HEK293 (cell line): ENCODE results near the gene TBCC.

ENCODE experiments used
- CTCF ChIA-PET: fragments of 350-600 bp; formaldehyde crosslinking; extraction: SDS; loops from one replicate; lab custom pipeline; 2021; ENCODE audit warnings: antibody characterized with exemption; lab: Yijun Ruan, JAX
- POLR2A ChIA-PET: fragments of 300-600 bp; formaldehyde crosslinking; extraction: SDS; loops from one replicate; lab custom pipeline; 2020; ENCODE audit warnings: antibody characterized with exemption, inconsistent platforms; lab: Yijun Ruan, JAX
- H3K27ac ChIP-seq: fragments of 200-500 bp; sonication (Bioruptor generic); 2 replicates; pipeline ENCODE4 v1.5.1; 2014; ENCODE audit warnings: low read depth, low read length, control low read depth, inconsistent platforms; ENCODE audit errors: extremely low read depth
- H3K36me3 ChIP-seq, 2 experiments: fragments of 200-500 bp in 1 of 2; sonication (Bioruptor generic) in 1 of 2; 1 replicate in 1 of 2; 2 replicates in 1 of 2; pipeline ENCODE4 v1.5.1; 2014 to 2017; ENCODE audit warnings: inconsistent platforms in 2 of 2, low read length in 2 of 2; ENCODE audit not compliant: control insufficient read depth in 2 of 2, insufficient read depth in 1 of 2
- H3K4me1 ChIP-seq: fragments of 200-500 bp; sonication (Bioruptor generic); 2 replicates; pipeline ENCODE4 v1.5.1; 2014; ENCODE audit warnings: mild to moderate bottlenecking, low read length, inconsistent platforms; ENCODE audit not compliant: control insufficient read depth, insufficient read depth
- H3K4me3 ChIP-seq: 2 replicates; pipeline ENCODE4 v1.5.1; 2011; ENCODE audit warnings: low read depth, mild to moderate bottlenecking, control low read depth, low read length, moderate library complexity
- H3K9me3 ChIP-seq: fragments of 200-500 bp; sonication (Bioruptor generic); 2 replicates; pipeline ENCODE4 v1.5.1; 2014; ENCODE audit warnings: low read depth, low read length, inconsistent platforms; ENCODE audit not compliant: control insufficient read depth, insufficient read depth
- BCL11B ChIP-seq: fragments of 450-650 bp; formaldehyde crosslinking; IDR thresholded peaks from 2 replicates; pipeline ENCODE4 v1.5.1; 2016; ENCODE audit warnings: low read depth, missing biosample characterization, missing genetic modification characterization
- CTCF ChIP-seq: fragments of 450-650 bp; formaldehyde crosslinking; IDR thresholded peaks from 2 replicates; pipeline ENCODE4 v1.5.1; 2016; ENCODE audit warnings: missing biosample characterization, missing genetic modification characterization
- FEZF1 ChIP-seq: fragments of 450-650 bp; formaldehyde crosslinking; IDR thresholded peaks from 2 replicates; pipeline ENCODE4 v1.5.1; 2016; ENCODE audit warnings: missing biosample characterization, missing genetic modification characterization
- KLF1 ChIP-seq: fragments of 450-650 bp; formaldehyde crosslinking; IDR thresholded peaks from 2 replicates; pipeline ENCODE4 v1.5.1; 2016; ENCODE audit warnings: missing biosample characterization, missing genetic modification characterization
- KLF7 ChIP-seq: fragments of 450-650 bp; formaldehyde crosslinking; IDR thresholded peaks from 2 replicates; pipeline ENCODE4 v1.5.1; 2016; ENCODE audit warnings: missing biosample characterization, missing genetic modification characterization, borderline replicate concordance
- OSR2 ChIP-seq: fragments of 450-650 bp; formaldehyde crosslinking; IDR thresholded peaks from 2 replicates; pipeline ENCODE4 v1.5.1; 2016; ENCODE audit warnings: missing biosample characterization, missing genetic modification characterization
- PRDM6 ChIP-seq: fragments of 450-650 bp; formaldehyde crosslinking; IDR thresholded peaks from 2 replicates; pipeline ENCODE4 v1.5.1; 2017; ENCODE audit warnings: missing biosample characterization, missing genetic modification characterization
- RBAK ChIP-seq: fragments of 450-650 bp; formaldehyde crosslinking; IDR thresholded peaks from 2 replicates; pipeline ENCODE4 v1.5.1; 2016; ENCODE audit warnings: missing biosample characterization, missing genetic modification characterization
- SP7 ChIP-seq: fragments of 450-650 bp; formaldehyde crosslinking; IDR thresholded peaks from 2 replicates; pipeline ENCODE4 v1.5.1; 2016; ENCODE audit warnings: missing biosample characterization, missing genetic modification characterization
- ZNF174 ChIP-seq: fragments of 450-650 bp; formaldehyde crosslinking; IDR thresholded peaks from 2 replicates; pipeline ENCODE4 v1.5.0; 2017; ENCODE audit warnings: missing biosample characterization, mild to moderate bottlenecking, missing genetic modification characterization
- ZNF423 ChIP-seq: fragments of 450-650 bp; formaldehyde crosslinking; IDR thresholded peaks from 2 replicates; pipeline ENCODE4 v1.5.1; 2016; ENCODE audit warnings: missing biosample characterization, missing genetic modification characterization
- ZNF473 ChIP-seq: fragments of 450-650 bp; formaldehyde crosslinking; IDR thresholded peaks from 2 replicates; pipeline ENCODE4 v1.5.1; 2017; ENCODE audit warnings: missing biosample characterization, missing genetic modification characterization
- ZNF560 ChIP-seq: fragments of 450-650 bp; formaldehyde crosslinking; IDR thresholded peaks from 2 replicates; pipeline ENCODE4 v1.5.1; 2017; ENCODE audit warnings: missing biosample characterization, missing genetic modification characterization, borderline replicate concordance
- ZNF585B ChIP-seq: fragments of 450-650 bp; formaldehyde crosslinking; IDR thresholded peaks from 2 replicates; pipeline ENCODE4 v1.5.1; 2016; ENCODE audit warnings: missing biosample characterization, missing genetic modification characterization
- ZNF768 ChIP-seq: fragments of 450-650 bp; formaldehyde crosslinking; IDR thresholded peaks from 2 replicates; pipeline ENCODE4 v1.5.1; 2018; ENCODE audit warnings: missing biosample characterization, mild to moderate bottlenecking, missing genetic modification characterization
- ZNF843 ChIP-seq: fragments of 450-650 bp; formaldehyde crosslinking; IDR thresholded peaks from 2 replicates; pipeline ENCODE4 v1.5.1; 2016; ENCODE audit warnings: missing biosample characterization, missing genetic modification characterization
- ZSCAN23 ChIP-seq: fragments of 450-650 bp; formaldehyde crosslinking; IDR thresholded peaks from 2 replicates; pipeline ENCODE4 v1.5.1; 2016; ENCODE audit warnings: missing biosample characterization, missing genetic modification characterization

The TBCC gene

GRCh38 chr6:42762426-42762859, 16.5 kb upstream of the TBCC start:
- peak; percentile 48; the same call in 1 of the 2 replicates for TF ChIP-seq FEZF1
- TF ChIP-seq ZNF560 (tag by site-specific recombination): no peak
- no peak for TF ChIP-seq ZSCAN23 (tag by site-specific recombination)
- TF ChIP-seq ZNF843: peak; percentile 71
- TF ChIP-seq BCL11B (tag by site-specific recombination): no peak
- no peak for TF ChIP-seq ZNF473 (tag by site-specific recombination)
- no peak for TF ChIP-seq RBAK (tag by site-specific recombination)
- no peak for TF ChIP-seq CTCF
- peak; percentile 39; the same call in 1 of the 2 replicates for TF ChIP-seq OSR2 (tag by site-specific recombination)
- TF ChIP-seq KLF1 (tag by site-specific recombination): peak; percentile 97
- TF ChIP-seq ZNF585B (tag by site-specific recombination): no peak
- TF ChIP-seq SP7 (tag by site-specific recombination): peak; percentile 100
- peak; percentile 36; the same call in 1 of the 2 replicates for TF ChIP-seq KLF7 (tag by site-specific recombination)
- TF ChIP-seq PRDM6 (tag by site-specific recombination): peak; percentile 77
- H3K4me3 ChIP-seq: no peak overlapping the region
- no peak overlapping the region for H3K27ac ChIP-seq
- no peaks in the 10 kb centered on the region; the same call in 1 of the 2 replicates for H3K4me1 ChIP-seq
- H3K36me3 ChIP-seq: no peaks in the 10 kb centered on the region; a peak in 1 of 3 replicates
- POLR2A ChIA-PET: interaction anchor here (0.6 to 1.5 kb wide), 4 partner anchors 16 to 127 kb away, joined by 3 to 7 read pairs (median 5); partner anchors contain the start of gene TBCC
- CTCF ChIA-PET: interaction anchor here (0.6 to 1.2 kb wide), 5 partner anchors 15 to 167 kb away, joined by 3 to 7 read pairs (median 5); no protein-coding TSS in a partner anchor
- H3K9me3 ChIP-seq: no peaks in the 10 kb centered on the region

- POLR2A ChIA-PET: interaction anchor here (0.6 to 2.0 kb wide), 3 partner anchors 14 to 21 kb away, joined by 6 to 8 read pairs (median 6); partner anchors contain the start of gene TBCC
- TF ChIP-seq ZNF423 (tag by site-specific recombination) (no peak), ZNF768 (0 out of 2 replicates have a peak, but pooled peaks have one; percentile 7), ZNF174 (tag by site-specific recombination) (no peak)
Measured at GRCh38 chr6:42761287-42762067, 15.6 kb upstream of the TBCC start.

More at GRCh38 chr6:42761287-42762067, 15.6 kb upstream of the TBCC start:
- CTCF ChIA-PET: interaction anchor here (0.6 to 1.2 kb wide), 7 partner anchors 14 to 1131 kb away, joined by 3 to 7 read pairs (median 3); no protein-coding TSS in a partner anchor
- H3K4me3 ChIP-seq: no peak overlapping the region
- H3K9me3 ChIP-seq: no peaks in the 10 kb centered on the region
- H3K4me1 ChIP-seq: no peaks in the 10 kb centered on the region; the same call in 1 of the 2 replicates
- H3K27ac ChIP-seq: no peak overlapping the region
- no peaks in the 10 kb centered on the region; a peak in 1 of 3 replicates for H3K36me3 ChIP-seq
